H9 (cell line): ENCODE measurements around the gene B3GNT7. TPM values are rescaled to one million over a fixed set of nuclear protein-coding genes. Genes with fewer than 3 reads are reported as not detected.

Source experiments
- DNase-seq: peaks from one replicate; pipeline ENCODE4 v3.0.0-alpha.2; 2017
- H2AFZ ChIP-seq: one replicate; pipeline ENCODE4 v1.6.1; 2013; ENCODE audit warnings: mild to moderate bottlenecking, low read length, control low read depth, moderate library complexity
- H2AK5ac ChIP-seq: 2 replicates; pipeline ENCODE4 v1.6.1; 2013; ENCODE audit warnings: low read length, control low read depth, mixed read lengths; ENCODE audit not compliant: insufficient read length
- H2BK120ac ChIP-seq: one replicate; pipeline ENCODE4 v1.6.1; 2013; ENCODE audit warnings: low read depth, mild to moderate bottlenecking, low read length, control low read depth, inconsistent platforms; ENCODE audit not compliant: poor library complexity, severe bottlenecking
- H2BK12ac ChIP-seq: 2 replicates; pipeline ENCODE4 v1.6.1; 2013; ENCODE audit warnings: low read length, control low read depth, mixed read lengths, low read depth; ENCODE audit not compliant: insufficient read length
- H2BK15ac ChIP-seq: 2 replicates; pipeline ENCODE4 v1.6.1; 2013; ENCODE audit warnings: low read depth, low read length, control low read depth
- H2BK20ac ChIP-seq: one replicate; pipeline ENCODE4 v1.6.1; 2013; ENCODE audit warnings: low read depth, mild to moderate bottlenecking, low read length, control low read depth, inconsistent platforms; ENCODE audit not compliant: poor library complexity, severe bottlenecking
- H2BK5ac ChIP-seq: 2 replicates; pipeline ENCODE4 v1.6.1; 2013; ENCODE audit warnings: low read length, control low read depth, mixed read lengths; ENCODE audit not compliant: insufficient read length
- H3K14ac ChIP-seq: 2 replicates; pipeline ENCODE4 v1.6.1; 2013; ENCODE audit warnings: low read length, control low read depth; ENCODE audit not compliant: insufficient read depth
- H3K18ac ChIP-seq: 2 replicates; pipeline ENCODE4 v1.6.1; 2013; ENCODE audit warnings: low read depth, mild to moderate bottlenecking, mixed read lengths, low read length, control low read depth; ENCODE audit not compliant: insufficient read length
- H3K23ac ChIP-seq: 2 replicates; pipeline ENCODE4 v1.6.1; 2013; ENCODE audit warnings: low read length, control low read depth, mixed read lengths, low read depth; ENCODE audit not compliant: insufficient read length
- H3K23me2 ChIP-seq: 2 replicates; pipeline ENCODE4 v1.6.1; 2013; ENCODE audit warnings: low read depth, mild to moderate bottlenecking, mixed read lengths, low read length, control low read depth; ENCODE audit not compliant: insufficient read length, poor library complexity, severe bottlenecking
- H3K27ac ChIP-seq: 2 replicates; pipeline ENCODE4 v1.5.1; 2013; ENCODE audit warnings: low read length, control low read depth, mixed read lengths, low read depth; ENCODE audit not compliant: insufficient read length
- H3K27me3 ChIP-seq: 2 replicates; pipeline ENCODE4 v1.6.1; 2013; ENCODE audit warnings: low read length, control low read depth, inconsistent platforms; ENCODE audit not compliant: insufficient read depth
- H3K4ac ChIP-seq: 2 replicates; pipeline ENCODE4 v1.6.1; 2013; ENCODE audit warnings: low read depth, mild to moderate bottlenecking, control low read depth, inconsistent platforms, low read length, moderate library complexity
- H3K4me1 ChIP-seq: 2 replicates; pipeline ENCODE4 v1.6.1; 2013; ENCODE audit warnings: low read length, control low read depth, inconsistent platforms; ENCODE audit not compliant: insufficient read depth
- H3K4me2 ChIP-seq: 2 replicates; pipeline ENCODE4 v1.6.1; 2013; ENCODE audit warnings: low read length, control low read depth, mixed read lengths; ENCODE audit not compliant: insufficient read length, insufficient read depth
- H3K56ac ChIP-seq: 2 replicates; pipeline ENCODE4 v1.6.1; 2013; ENCODE audit warnings: low read depth, mild to moderate bottlenecking, mixed read lengths, low read length, control low read depth; ENCODE audit not compliant: insufficient read length
- H3K79me1 ChIP-seq: 2 replicates; pipeline ENCODE4 v1.6.1; 2013; ENCODE audit warnings: low read depth, mild to moderate bottlenecking, moderate library complexity, low read length, control low read depth, inconsistent platforms; ENCODE audit not compliant: insufficient read depth, poor library complexity, severe bottlenecking
- H3K79me2 ChIP-seq: 2 replicates; pipeline ENCODE4 v1.6.1; 2013; ENCODE audit warnings: low read length, control low read depth, inconsistent platforms; ENCODE audit not compliant: insufficient read depth
- H3K9ac ChIP-seq: 2 replicates; pipeline ENCODE4 v1.6.1; 2013; ENCODE audit warnings: low read length, control low read depth, mixed read lengths; ENCODE audit not compliant: insufficient read length; ENCODE audit errors: extremely low read depth
- H3K9me3 ChIP-seq: one replicate; pipeline ENCODE4 v1.6.1; 2013; ENCODE audit warnings: low read depth, low read length, inconsistent platforms; ENCODE audit not compliant: control insufficient read depth
- H3T11ph ChIP-seq: one replicate; pipeline ENCODE4 v1.6.1; 2013; ENCODE audit warnings: mild to moderate bottlenecking, low read length, control low read depth, inconsistent platforms
- H4K20me1 ChIP-seq: one replicate; pipeline ENCODE4 v1.6.1; 2013; ENCODE audit not compliant: control insufficient read depth, insufficient read length, insufficient read depth
- H4K5ac ChIP-seq: 2 replicates; pipeline ENCODE4 v1.6.1; 2013; ENCODE audit warnings: low read depth, mild to moderate bottlenecking, mixed read lengths, low read length, control low read depth; ENCODE audit not compliant: insufficient read length
- H4K8ac ChIP-seq: replicated peaks from 2 replicates; pipeline ENCODE4 v1.6.1; 2013; ENCODE audit warnings: low read length, control low read depth, mixed read lengths, low read depth; ENCODE audit not compliant: insufficient read length
- H4K91ac ChIP-seq: 2 replicates; pipeline ENCODE4 v1.6.1; 2013; ENCODE audit warnings: low read depth, mild to moderate bottlenecking, moderate library complexity, mixed read lengths, low read length, control low read depth; ENCODE audit not compliant: insufficient read length
- H3K27ac Mint-ChIP-seq, 3 experiments: 2 replicates in 2 of 3; 3 replicates in 1 of 3; pipeline ENCODE4 v1.8.0; 2020 to 2021; ENCODE audit warnings: mixed read lengths in 3 of 3, mild to moderate bottlenecking in 1 of 3, moderate library complexity in 1 of 3
- H3K27me3 Mint-ChIP-seq: 2 replicates; pipeline ENCODE4 v1.8.0; 2021; ENCODE audit warnings: low read depth, mild to moderate bottlenecking, moderate library complexity, mixed read lengths
- H3K36me3 Mint-ChIP-seq, 3 experiments: 2 replicates in 2 of 3; 3 replicates in 1 of 3; pipeline ENCODE4 v1.8.0; 2020 to 2021; ENCODE audit warnings: low read depth in 3 of 3, mixed read lengths in 3 of 3; ENCODE audit not compliant: insufficient read depth in 1 of 3
- H3K4me1 Mint-ChIP-seq, 2 experiments: 2 replicates each; pipeline ENCODE4 v1.8.0; 2020; ENCODE audit warnings: mixed read lengths in 2 of 2
- H3K4me3 Mint-ChIP-seq, 2 experiments: 2 replicates in 1 of 2; 3 replicates in 1 of 2; pipeline ENCODE4 v1.8.0; 2020 to 2021; ENCODE audit warnings: mild to moderate bottlenecking in 2 of 2, mixed read lengths in 2 of 2, moderate library complexity in 1 of 2
- H3K9me3 Mint-ChIP-seq, 2 experiments: 2 replicates in 1 of 2; 3 replicates in 1 of 2; pipeline ENCODE4 v1.8.0; 2020; ENCODE audit warnings: mild to moderate bottlenecking in 2 of 2, mixed read lengths in 2 of 2, moderate library complexity in 1 of 2
- WGBS: extraction: QIAGEN DNeasy Blood & Tissue Kit; methylation state at CpG from one replicate; pipeline ENCODE4 v1.1.7; 2013; ENCODE audit warnings: missing lambda C conversion rate, low lambda C conversion rate, mixed read lengths; ENCODE audit not compliant: insufficient read length; ENCODE audit errors: extremely low coverage; 5-methylcytosine and 5-hydroxymethylcytosine counted together
- total RNA-seq: library from RNA; stranded (reverse); gene quantifications from 2 replicates; pipeline ENCODE4 v1.2.1, GENCODE V29; 2021
- TF ChIP-seq, protein P1 (sequence below): fragments of 200-600 bp; sonication (generic); conservative IDR thresholded peaks from 3 replicates; pipeline ENCODE4 v1.8.0; 2021; ENCODE audit warnings: antibody characterized with exemption, mild to moderate bottlenecking

Gene B3GNT7
- total RNA-seq, 1 experiment from 2014 or later, result 42.2 TPM

DNA sequence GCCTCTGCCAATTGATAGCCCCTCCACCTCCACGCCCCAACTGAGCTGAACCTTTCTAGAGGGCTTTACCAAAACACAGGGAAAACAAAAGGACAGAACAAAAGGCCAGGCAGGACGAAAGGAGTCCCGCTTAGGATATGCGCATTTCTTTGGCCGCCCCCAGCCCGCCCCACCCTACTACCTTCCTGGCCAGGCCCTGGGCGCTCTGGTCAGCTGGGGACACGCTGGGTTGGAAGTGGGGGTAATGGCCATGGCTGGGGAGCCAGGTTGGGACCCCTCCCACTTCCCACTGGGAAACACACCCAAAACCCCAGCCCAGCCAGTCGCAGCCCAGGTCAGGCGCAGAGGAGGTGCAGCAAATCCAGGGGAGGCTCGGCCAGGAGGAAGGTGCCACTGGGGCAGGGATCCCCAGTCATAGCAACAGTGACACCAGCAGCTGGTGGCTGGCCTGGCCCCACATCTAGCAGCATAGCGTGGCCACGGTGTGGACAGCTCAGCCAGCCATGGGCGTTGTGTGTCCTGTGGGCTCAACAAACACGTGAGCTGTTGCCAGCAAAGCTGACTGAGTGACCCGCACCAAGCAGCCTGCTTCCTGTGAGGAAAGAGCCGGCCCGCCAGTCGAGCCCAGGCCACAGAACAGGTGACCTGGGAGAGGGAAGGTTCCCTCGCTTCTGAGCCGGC lies 24.6 kb upstream of the B3GNT7 start:
- H3K56ac ChIP-seq, result no peak overlapping the region
- peak overlapping the region; percentile 5; the same call in 1 of the 2 replicates for H3K4ac ChIP-seq
- H3K4me2 ChIP-seq, result no peak overlapping the region
- Mint-ChIP-seq H3K4me1 (peaks cover 40 to 52% of the 10 kb centered on the region in 2 experiments), H3K9me3 (peaks cover 0 to 1% of the 10 kb centered on the region in 2 experiments; a peak in 1 of 5 replicates), H3K27ac (peak overlapping the region; percentile 95 to 97 (median 95)), H3K27me3 (no peaks in the 10 kb centered on the region), H3K4me3 (peak overlapping the region; percentile 34 to 48; a peak in 2 of 5 replicates), H3K36me3 (peaks cover 0 to 7% (median 4%) of the 10 kb centered on the region in 3 experiments; a peak in 5 of 7 replicates)
- peak; percentile 89 for DNase-seq
- no peaks in the 10 kb centered on the region for H4K20me1 ChIP-seq
- peak overlapping the region; percentile 56 for H4K91ac ChIP-seq
- H4K5ac ChIP-seq, result peak overlapping the region; percentile 15
- peak overlapping the region; percentile 89 for H3K18ac ChIP-seq
- no peak overlapping the region for H2BK20ac ChIP-seq
- H3K4me1 ChIP-seq, result peaks cover 9% of the 10 kb centered on the region; the same call in 1 of the 2 replicates
- H3K9ac ChIP-seq, result no peak overlapping the region
- WGBS, result no CpG with 5 or more reads among the region's 21 CpGs
- H3K79me1 ChIP-seq, result no peaks in the 10 kb centered on the region
- peak overlapping the region; percentile 7 for H2BK5ac ChIP-seq
- H3K23ac ChIP-seq, result no peak overlapping the region
- H3K23me2 ChIP-seq, result no peaks in the 10 kb centered on the region
- H3K27ac ChIP-seq, result peak overlapping the region; percentile 53
- H2BK15ac ChIP-seq, result no peak overlapping the region; the same call in 1 of the 2 replicates
- no peak overlapping the region for H3T11ph ChIP-seq
- no peaks in the 10 kb centered on the region for H3K27me3 ChIP-seq
- no peak overlapping the region for H4K8ac ChIP-seq
- no peaks in the 10 kb centered on the region for H3K9me3 ChIP-seq
- peak overlapping the region; percentile 82 for H3K14ac ChIP-seq
- no peak overlapping the region for H2AFZ ChIP-seq
- TF ChIP-seq, protein P1, sequence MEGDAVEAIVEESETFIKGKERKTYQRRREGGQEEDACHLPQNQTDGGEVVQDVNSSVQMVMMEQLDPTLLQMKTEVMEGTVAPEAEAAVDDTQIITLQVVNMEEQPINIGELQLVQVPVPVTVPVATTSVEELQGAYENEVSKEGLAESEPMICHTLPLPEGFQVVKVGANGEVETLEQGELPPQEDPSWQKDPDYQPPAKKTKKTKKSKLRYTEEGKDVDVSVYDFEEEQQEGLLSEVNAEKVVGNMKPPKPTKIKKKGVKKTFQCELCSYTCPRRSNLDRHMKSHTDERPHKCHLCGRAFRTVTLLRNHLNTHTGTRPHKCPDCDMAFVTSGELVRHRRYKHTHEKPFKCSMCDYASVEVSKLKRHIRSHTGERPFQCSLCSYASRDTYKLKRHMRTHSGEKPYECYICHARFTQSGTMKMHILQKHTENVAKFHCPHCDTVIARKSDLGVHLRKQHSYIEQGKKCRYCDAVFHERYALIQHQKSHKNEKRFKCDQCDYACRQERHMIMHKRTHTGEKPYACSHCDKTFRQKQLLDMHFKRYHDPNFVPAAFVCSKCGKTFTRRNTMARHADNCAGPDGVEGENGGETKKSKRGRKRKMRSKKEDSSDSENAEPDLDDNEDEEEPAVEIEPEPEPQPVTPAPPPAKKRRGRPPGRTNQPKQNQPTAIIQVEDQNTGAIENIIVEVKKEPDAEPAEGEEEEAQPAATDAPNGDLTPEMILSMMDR, result no peak
- H3K79me2 ChIP-seq, result no peaks in the 10 kb centered on the region
- no peak overlapping the region for H2BK120ac ChIP-seq
- H2BK12ac ChIP-seq, result peak overlapping the region; percentile 87
- H2AK5ac ChIP-seq, result peak overlapping the region; percentile 43
